ENCODE measurements around the gene CCDC137. TPM values are rescaled to one million over a fixed set of nuclear protein-coding genes. Genes with fewer than 3 reads are reported as not detected.

CCDC137 gene
- polyA plus RNA-seq, 3 donors: 2.4 to 8.8 (median 3.6) TPM

GRCh38 chr17:81696218-81696941, 29.8 kb downstream of the CCDC137 start:
- Histone ChIP-seq H3K79me2 (ENCODE audit: insufficient read depth, low read length) (peaks cover 48% of the 10 kb centered on the region), H3K4me2 (replicated peaks; ENCODE audit: extremely low read depth, low read length, poor library complexity, severe bottlenecking) (no peak overlapping the region), H4K20me1 (ENCODE audit: insufficient read depth, low read length) (peaks cover 93% of the 10 kb centered on the region), H2AFZ (ENCODE audit: insufficient read depth, low read depth, low read length, poor library complexity, severe bottlenecking) (no peak overlapping the region), H3K4me3 (replicated peaks in 1 of 3; ENCODE audit: low read depth in 2 of 3, low read length in 3 of 3) (no peak overlapping the region), H3K27ac (ENCODE audit: low read depth in 1 of 2, low read length in 2 of 2) (no peak overlapping the region), H3K27me3 (ENCODE audit: control insufficient read depth in 2 of 2, insufficient read depth in 2 of 2, low read length in 2 of 2) (no peaks in the 10 kb centered on the region), H3K9me3 (replicated peaks in 1 of 2; ENCODE audit: control insufficient read depth in 1 of 2, insufficient read depth in 1 of 2, low read length in 2 of 2) (no peaks in the 10 kb centered on the region), H3K4me1 (ENCODE audit: control insufficient read depth in 1 of 2, insufficient read depth in 2 of 2, low read length in 2 of 2) (peaks cover 0 to 2% of the 10 kb centered on the region in 2 donors), H3K9ac (ENCODE audit: insufficient read depth, low read length, poor library complexity, severe bottlenecking) (no peak overlapping the region), H3K36me3 (replicated peaks in 1 of 2; ENCODE audit: control insufficient read depth in 1 of 2, insufficient read depth in 2 of 2, low read length in 2 of 2) (peaks cover 87 to 98% of the 10 kb centered on the region in 2 donors)
- Mint-ChIP-seq H3K27me3 (ENCODE audit: low read depth in 3 of 3) (peaks cover 0 to 1% (median 0%) of the 10 kb centered on the region in 3 donors), H3K36me3 (peaks cover 56 to 97% of the 10 kb centered on the region in 2 donors), H3K4me3 (no peak overlapping the region), H3K27ac (no peak overlapping the region), H3K9me3 (peaks cover 0 to 2% (median 0%) of the 10 kb centered on the region in 7 donors), H3K4me1 (peaks cover 4% of the 10 kb centered on the region)
- intact Hi-C loops (cut with micrococcal nuclease): no loop called here
- WGBS (ENCODE audit: insufficient coverage): 97% methylated on average over 40 of the region's 40 CpGs
- TF ChIP-seq CTCF (IDR thresholded peaks at IDR 0.05): no peak
- DNase-seq: no peak

GRCh38 chr17:81697261-81698044, 30.9 kb downstream of the CCDC137 start:
- Histone ChIP-seq H3K9ac (ENCODE audit: insufficient read depth, low read length, poor library complexity, severe bottlenecking) (no peak overlapping the region), H3K27ac (ENCODE audit: low read depth in 1 of 2, low read length in 2 of 2) (no peak overlapping the region), H3K27me3 (ENCODE audit: control insufficient read depth in 2 of 2, insufficient read depth in 2 of 2, low read length in 2 of 2) (no peaks in the 10 kb centered on the region), H3K36me3 (replicated peaks in 1 of 2; ENCODE audit: control insufficient read depth in 1 of 2, insufficient read depth in 2 of 2, low read length in 2 of 2) (peaks cover 79 to 93% of the 10 kb centered on the region in 2 donors), H3K4me1 (ENCODE audit: control insufficient read depth in 1 of 2, insufficient read depth in 2 of 2, low read length in 2 of 2) (peaks cover 10 to 12% of the 10 kb centered on the region in 2 donors), H3K4me3 (replicated peaks in 1 of 3; ENCODE audit: low read depth in 2 of 3, low read length in 3 of 3) (no peak overlapping the region), H4K20me1 (ENCODE audit: insufficient read depth, low read length) (peaks cover 93% of the 10 kb centered on the region), H3K4me2 (replicated peaks; ENCODE audit: extremely low read depth, low read length, poor library complexity, severe bottlenecking) (no peak overlapping the region), H3K9me3 (replicated peaks in 1 of 2; ENCODE audit: control insufficient read depth in 1 of 2, insufficient read depth in 1 of 2, low read length in 2 of 2) (no peaks in the 10 kb centered on the region), H2AFZ (ENCODE audit: insufficient read depth, low read depth, low read length, poor library complexity, severe bottlenecking) (no peak overlapping the region), H3K79me2 (ENCODE audit: insufficient read depth, low read length) (peaks cover 51% of the 10 kb centered on the region)
- no peak for DNase-seq
- 94% methylated on average over 23 of the region's 25 CpGs for WGBS (ENCODE audit: insufficient coverage)
- Mint-ChIP-seq H3K4me3 (no peak overlapping the region), H3K9me3 (peaks cover 0 to 2% (median 0%) of the 10 kb centered on the region in 7 donors), H3K4me1 (peaks cover 15% of the 10 kb centered on the region), H3K36me3 (peaks cover 49 to 91% of the 10 kb centered on the region in 2 donors), H3K27me3 (ENCODE audit: low read depth in 3 of 3) (peaks cover 0 to 1% (median under 1%) of the 10 kb centered on the region in 3 donors), H3K27ac (peak overlapping the region in 4 of 7 donors; percentile 17 to 53 (median 36))
- no peak for TF ChIP-seq CTCF (IDR thresholded peaks at IDR 0.05)
- intact Hi-C loops (cut with micrococcal nuclease): no loop called here
